NT2/D1 (cell line): ENCODE results near the gene SNED1.

Experiments used
- SUZ12 ChIP-seq: IDR thresholded peaks from 2 replicates; pipeline ENCODE4 v1.6.1; 2011; ENCODE audit not compliant: insufficient read length, insufficient read depth; ENCODE audit errors: extremely low read depth
- YY1 ChIP-seq: IDR thresholded peaks from 2 replicates; pipeline ENCODE4 v1.6.1; 2011; ENCODE audit not compliant: insufficient read length, insufficient read depth
- ZNF274 ChIP-seq: IDR thresholded peaks from 2 replicates; pipeline ENCODE4 v1.6.1; 2011; ENCODE audit warnings: mild to moderate bottlenecking, low read depth, low read length

DNA sequence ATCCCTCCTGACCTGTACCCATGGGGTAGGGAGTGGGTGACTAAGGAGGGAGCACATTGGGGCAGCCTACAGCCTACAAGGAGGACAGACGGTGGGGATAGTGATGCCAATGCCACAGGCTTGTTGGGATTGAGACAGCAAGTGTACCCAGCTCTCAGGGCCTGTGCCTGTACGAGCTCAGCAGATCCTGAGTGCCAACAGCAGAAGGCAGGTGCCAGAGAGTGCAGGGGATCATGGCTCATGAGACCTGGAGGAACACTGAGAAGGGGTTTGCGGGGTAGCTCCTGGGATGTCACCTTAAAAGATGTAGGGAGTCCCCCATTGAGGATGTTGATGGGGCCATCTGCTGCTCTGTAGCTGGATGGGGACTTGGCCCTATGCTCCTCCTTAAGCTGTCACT is 10.3 kb upstream of the SNED1 start:
- no peak for TF ChIP-seq ZNF274
- TF ChIP-seq SUZ12 = no peak
- TF ChIP-seq YY1 = no peak
